ENCODE measurements around the gene SDR39U1.

The SDR39U1 gene

GRCh38 chr14:24428628-24429394 is 13.8 kb downstream of the SDR39U1 start:
- no peak for DNase-seq

GRCh38 chr14:24427537-24428508 is 14.8 kb downstream of the SDR39U1 start:
- DNase-seq, result no peak

DNA sequence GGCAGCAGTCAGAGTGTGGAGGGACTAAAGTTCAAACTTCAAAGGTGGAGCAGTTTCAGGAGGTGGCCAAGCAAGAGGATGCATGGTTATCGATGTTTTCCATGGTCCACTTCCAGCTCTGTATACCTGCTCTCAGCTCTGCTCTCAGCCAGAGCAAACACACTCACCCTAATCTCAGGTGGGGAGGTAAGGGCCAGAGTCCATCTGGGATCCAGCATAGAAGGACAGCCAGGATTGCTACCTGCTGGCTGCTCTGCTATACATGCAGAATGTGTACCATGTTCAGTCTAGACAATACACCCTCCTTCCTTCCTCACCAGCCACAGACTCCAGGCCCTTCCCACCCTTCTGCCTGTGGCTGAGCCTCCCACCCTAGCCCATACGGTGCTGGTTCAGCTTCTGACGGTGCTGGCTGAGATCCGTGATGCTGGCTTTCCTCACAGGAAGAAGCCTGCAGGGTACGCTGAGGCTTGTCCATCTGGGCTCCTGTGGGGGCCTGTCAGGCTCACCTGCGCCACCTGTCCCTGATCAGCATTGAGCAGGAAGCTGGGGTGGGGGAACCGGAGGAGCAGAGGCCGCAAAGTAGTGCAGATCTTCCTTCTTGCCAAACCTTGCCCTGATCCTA is 15.6 kb downstream of the SDR39U1 start:
- DNase-seq, result peak; percentile 67

DNA sequence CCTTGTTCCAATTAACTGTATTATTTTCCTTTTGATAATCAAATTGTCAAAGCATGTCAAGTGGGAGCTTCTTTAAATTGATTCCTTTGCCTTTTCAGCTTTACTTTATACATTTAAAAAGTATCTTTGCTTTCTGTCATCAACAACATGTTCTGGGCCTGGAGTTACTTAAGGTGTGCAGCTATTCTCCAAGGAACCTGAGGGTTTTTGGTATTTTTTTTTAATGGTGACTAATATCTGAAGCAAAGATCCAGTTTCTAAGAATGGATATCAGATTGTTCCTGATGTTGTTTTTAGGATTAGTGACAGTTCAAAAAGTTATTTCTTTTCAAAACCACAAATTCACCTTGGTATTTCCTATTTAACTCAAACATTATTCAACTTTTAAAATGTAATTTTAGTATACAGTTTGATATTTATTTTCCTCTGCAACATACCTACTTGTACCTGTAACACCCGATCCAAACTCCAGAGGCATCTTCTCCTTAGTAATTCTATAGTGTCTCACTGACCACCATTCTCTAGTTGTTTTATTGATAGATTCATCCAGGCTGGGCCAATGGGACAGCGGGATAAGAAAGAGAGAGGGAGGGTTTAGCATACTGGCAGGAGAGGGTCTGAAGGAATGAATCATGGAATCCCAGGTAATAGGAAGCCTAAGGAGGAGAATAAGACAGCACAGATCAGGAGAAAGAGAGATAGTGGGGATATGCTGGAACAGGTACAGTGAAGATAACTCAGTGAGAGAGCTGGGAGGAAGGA is 16.2 kb downstream of the SDR39U1 start:
- no peak for DNase-seq

DNA sequence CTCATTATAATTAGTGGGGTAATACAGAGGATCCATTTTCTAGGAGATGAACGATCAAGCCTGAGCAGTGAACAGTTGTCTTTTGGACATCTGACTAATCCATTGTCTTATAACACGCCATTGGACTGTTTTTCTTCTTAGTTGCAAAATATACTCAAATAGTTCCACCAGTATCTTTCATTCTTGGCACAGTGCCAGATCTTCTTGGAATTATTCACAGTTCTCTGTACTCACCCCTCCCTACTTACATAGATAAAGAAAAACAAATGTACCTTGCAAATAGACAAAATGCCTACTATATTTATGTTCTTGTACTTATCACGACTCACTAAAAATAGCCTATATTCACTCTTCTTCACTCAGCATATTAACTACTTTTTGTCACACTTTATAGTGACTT is 16.9 kb downstream of the SDR39U1 start:
- no peak for DNase-seq

GRCh38 chr14:24422694-24423601 is 19.6 kb downstream of the SDR39U1 start:
- DNase-seq, result no peak

DNA sequence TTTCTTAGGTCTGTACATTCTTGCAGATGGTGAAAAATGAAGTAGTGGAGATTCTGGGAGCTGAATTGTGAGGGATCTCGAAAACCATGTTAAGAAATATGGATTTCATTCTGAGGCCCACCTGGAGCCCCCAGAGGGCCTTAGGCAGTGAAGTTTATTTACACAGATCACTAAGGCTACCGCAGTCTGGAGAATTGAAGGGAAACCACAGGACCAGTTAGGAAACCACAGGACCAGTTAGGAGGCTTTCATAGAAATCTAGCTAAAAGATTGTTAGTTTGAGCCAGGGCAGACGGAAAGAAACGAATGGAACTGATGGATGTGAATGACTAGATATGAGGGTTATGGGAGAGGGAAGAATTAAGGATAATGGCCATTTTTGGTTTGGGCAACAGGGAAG is 20.3 kb downstream of the SDR39U1 start:
- no peak for DNase-seq

DNA sequence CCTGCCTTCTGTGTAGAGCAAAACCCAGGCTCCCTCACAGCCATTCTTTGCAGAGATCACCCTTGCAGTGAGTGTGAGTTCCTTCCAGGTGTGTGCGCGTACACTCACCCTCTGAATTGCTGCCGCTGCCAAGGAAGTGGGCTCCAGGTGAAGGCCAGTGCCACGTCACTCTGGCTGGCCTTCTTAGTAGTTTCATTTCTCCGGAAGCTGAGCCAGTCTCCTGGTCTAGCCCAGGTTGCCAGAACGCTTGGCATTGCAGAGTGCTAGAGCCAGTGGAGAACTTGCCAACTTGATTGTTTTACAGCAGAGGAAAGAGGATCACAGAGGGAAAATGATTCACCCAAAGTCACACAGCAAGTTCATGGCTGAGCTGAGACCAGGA is 24.1 kb downstream of the SDR39U1 start:
- no peak for DNase-seq

GRCh38 chr14:24417832-24418491 is 24.6 kb downstream of the SDR39U1 start:
- no peak for DNase-seq

- no peak for DNase-seq
These were observed 25.5 kb downstream of the SDR39U1 start for GRCh38 chr14:24416932-24417619.

DNA sequence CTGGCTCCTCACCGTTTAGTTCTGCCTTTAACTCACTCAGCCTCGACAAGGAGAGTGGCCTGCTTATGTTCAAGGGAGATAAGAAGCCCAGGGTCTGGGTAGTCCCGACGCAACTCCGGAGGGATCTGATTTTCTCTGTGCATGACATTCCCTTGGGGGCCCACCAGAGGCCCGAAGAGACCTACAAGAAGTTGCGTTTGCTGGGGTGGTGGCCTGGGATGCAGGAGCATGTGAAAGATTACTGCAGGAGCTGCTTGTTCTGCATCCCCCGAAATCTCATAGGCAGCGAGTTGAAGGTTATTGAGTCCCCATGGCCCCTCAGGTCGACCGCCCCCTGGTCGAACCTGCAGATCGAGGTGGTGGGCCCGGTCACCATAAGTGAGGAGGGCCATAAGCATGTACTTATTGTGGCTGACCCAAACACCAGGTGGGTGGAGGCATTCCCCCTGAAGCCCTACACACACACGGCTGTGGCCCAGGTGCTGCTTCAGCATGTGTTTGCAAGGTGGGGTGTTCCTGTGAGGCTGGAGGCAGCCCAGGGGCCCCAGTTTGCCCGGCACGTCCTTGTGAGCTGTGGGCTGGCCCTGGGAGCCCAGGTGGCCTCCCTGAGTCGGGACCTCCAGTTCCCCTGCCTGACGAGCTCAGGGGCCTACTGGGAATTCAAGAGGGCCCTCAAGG is 26.2 kb downstream of the SDR39U1 start:
- DNase-seq, result no peak

- no peak for DNase-seq
These were observed 26.9 kb downstream of the SDR39U1 start for GRCh38 chr14:24415421-24416253.

DNA sequence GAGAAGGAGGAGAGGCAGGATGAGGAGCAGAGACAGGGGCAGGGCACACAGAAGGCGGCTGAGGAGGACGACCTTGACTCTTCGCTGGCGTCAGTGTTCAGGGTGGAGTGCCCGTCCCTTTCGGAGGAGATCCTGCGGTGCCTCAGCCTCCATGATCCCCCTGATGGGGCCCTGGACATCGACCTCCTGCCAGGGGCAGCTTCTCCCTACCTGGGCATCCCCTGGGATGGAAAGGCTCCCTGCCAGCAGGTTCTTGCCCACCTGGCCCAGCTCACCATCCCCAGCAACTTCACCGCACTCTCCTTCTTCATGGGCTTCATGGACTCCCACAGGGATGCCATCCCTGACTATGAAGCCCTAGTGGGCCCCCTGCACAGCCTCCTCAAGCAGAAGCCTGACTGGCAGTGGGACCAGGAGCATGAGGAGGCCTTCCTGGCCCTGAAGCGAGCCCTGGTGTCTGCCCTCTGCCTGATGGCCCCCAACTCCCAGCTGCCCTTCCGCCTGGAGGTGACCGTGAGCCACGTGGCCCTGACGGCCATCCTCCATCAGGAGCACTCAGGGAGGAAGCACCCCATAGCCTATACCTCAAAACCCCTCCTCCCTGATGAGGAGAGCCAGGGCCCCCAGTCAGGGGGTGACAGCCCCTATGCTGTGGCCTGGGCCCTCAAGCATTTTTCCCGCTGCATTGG is 27.7 kb downstream of the SDR39U1 start:
- DNase-seq, result no peak

- DNase-seq, result no peak
These were observed 28.5 kb downstream of the SDR39U1 start for GRCh38 chr14:24414077-24414476.

- peak; percentile 48 for DNase-seq
These were observed 30.9 kb downstream of the SDR39U1 start for GRCh38 chr14:24411443-24412389.

GRCh38 chr14:24409956-24410355 is 32.6 kb downstream of the SDR39U1 start:
- DNase-seq, result no peak

- DNase-seq, result no peak
These were observed 33.4 kb downstream of the SDR39U1 start for GRCh38 chr14:24409192-24409591.

All from CD4-positive, alpha-beta T cell treated with Interleukin-17A for 4 hours (primary cell).